Ishikawa (cell line): ENCODE data around the gene MST1R.

ENCODE experiments used
- EP300 ChIP-seq: IDR thresholded peaks from 2 replicates; pipeline ENCODE4 v1.6.1; 2012; ENCODE audit warnings: borderline replicate concordance
- RAD21 ChIP-seq: IDR thresholded peaks from 2 replicates; pipeline ENCODE4 v1.6.1; 2012; ENCODE audit warnings: low read depth
- TAF1 ChIP-seq: IDR thresholded peaks from 2 replicates; pipeline ENCODE4 v1.6.1; 2012; ENCODE audit warnings: low read depth, mild to moderate bottlenecking
- USF1 ChIP-seq: IDR thresholded peaks from 2 replicates; pipeline ENCODE4 v1.6.1; 2012
- YY1 ChIP-seq: IDR thresholded peaks from 2 replicates; pipeline ENCODE4 v1.6.1; 2012; ENCODE audit warnings: low read depth

GRCh38 chr3:49855662-49856061 is 48.0 kb downstream of the MST1R start:
- TF ChIP-seq USF1 = no peak
- TF ChIP-seq YY1 = no peak
- no peak for TF ChIP-seq EP300
- TF ChIP-seq RAD21 = no peak
- no peak for TF ChIP-seq TAF1
